Ishikawa (cell line): ENCODE results near the gene TMEM132E.

ENCODE experiments used
- TCF12 ChIP-seq: IDR thresholded peaks from 2 replicates; pipeline ENCODE4 v1.6.1; 2012; ENCODE audit warnings: low read depth
- TEAD4 ChIP-seq: IDR thresholded peaks from 2 replicates; pipeline ENCODE4 v1.6.1; 2012
- YY1 ChIP-seq: IDR thresholded peaks from 2 replicates; pipeline ENCODE4 v1.6.1; 2012; ENCODE audit warnings: low read depth
- ZBTB7A ChIP-seq: IDR thresholded peaks from 2 replicates; pipeline ENCODE4 v1.6.1; 2012; ENCODE audit warnings: low read depth
- TF ChIP-seq, protein P1 (sequence below): IDR thresholded peaks from 2 replicates; pipeline ENCODE4 v1.6.1; 2012; ENCODE audit warnings: low read depth, mild to moderate bottlenecking

DNA sequence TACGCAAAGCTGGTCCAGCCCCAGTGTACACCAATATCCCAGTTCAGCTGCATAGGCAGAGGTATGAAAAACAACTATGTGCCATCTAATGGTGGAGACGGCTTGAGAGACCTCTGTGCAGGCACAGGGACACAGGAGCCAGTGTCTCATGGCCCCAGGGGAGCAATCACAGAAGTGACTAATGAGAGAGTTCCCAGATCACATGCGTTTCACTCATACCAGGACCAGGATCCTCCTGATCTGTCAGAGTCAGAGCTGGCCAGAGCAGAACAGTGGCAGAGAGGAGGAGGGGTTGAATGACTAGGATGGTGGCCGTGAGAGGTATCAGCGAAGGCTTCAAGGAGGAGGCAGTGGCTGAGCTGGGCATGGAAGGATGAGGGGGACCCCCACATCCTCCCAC lies 41.1 kb downstream of the TMEM132E start:
- TF ChIP-seq, protein P1, sequence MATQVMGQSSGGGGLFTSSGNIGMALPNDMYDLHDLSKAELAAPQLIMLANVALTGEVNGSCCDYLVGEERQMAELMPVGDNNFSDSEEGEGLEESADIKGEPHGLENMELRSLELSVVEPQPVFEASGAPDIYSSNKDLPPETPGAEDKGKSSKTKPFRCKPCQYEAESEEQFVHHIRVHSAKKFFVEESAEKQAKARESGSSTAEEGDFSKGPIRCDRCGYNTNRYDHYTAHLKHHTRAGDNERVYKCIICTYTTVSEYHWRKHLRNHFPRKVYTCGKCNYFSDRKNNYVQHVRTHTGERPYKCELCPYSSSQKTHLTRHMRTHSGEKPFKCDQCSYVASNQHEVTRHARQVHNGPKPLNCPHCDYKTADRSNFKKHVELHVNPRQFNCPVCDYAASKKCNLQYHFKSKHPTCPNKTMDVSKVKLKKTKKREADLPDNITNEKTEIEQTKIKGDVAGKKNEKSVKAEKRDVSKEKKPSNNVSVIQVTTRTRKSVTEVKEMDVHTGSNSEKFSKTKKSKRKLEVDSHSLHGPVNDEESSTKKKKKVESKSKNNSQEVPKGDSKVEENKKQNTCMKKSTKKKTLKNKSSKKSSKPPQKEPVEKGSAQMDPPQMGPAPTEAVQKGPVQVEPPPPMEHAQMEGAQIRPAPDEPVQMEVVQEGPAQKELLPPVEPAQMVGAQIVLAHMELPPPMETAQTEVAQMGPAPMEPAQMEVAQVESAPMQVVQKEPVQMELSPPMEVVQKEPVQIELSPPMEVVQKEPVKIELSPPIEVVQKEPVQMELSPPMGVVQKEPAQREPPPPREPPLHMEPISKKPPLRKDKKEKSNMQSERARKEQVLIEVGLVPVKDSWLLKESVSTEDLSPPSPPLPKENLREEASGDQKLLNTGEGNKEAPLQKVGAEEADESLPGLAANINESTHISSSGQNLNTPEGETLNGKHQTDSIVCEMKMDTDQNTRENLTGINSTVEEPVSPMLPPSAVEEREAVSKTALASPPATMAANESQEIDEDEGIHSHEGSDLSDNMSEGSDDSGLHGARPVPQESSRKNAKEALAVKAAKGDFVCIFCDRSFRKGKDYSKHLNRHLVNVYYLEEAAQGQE: no peak
- no peak for TF ChIP-seq ZBTB7A
- TF ChIP-seq YY1: no peak
- no peak for TF ChIP-seq TCF12
- no peak for TF ChIP-seq TEAD4
